AG04449 (cell line): ENCODE measurements around the gene ULK3.

Experiments
- CTCF ChIA-PET: fragments of 350-600 bp; formaldehyde crosslinking; extraction: SDS; loops from one replicate; lab custom pipeline; 2021; ENCODE audit warnings: antibody characterized with exemption; lab: Yijun Ruan, JAX
- POLR2A ChIA-PET: fragments of 400-600, 350-600 bp; formaldehyde crosslinking; extraction: SDS; loops from one replicate; lab custom pipeline; 2020; ENCODE audit warnings: antibody characterized with exemption, inconsistent platforms; lab: Yijun Ruan, JAX
- DNase-seq: peaks from one replicate; pipeline ENCODE4 v3.0.0-alpha.2; 2010; ENCODE audit warnings: low read depth, low spot score
- H3K4me3 ChIP-seq: 2 replicates; pipeline ENCODE4 v1.5.1; 2011; ENCODE audit warnings: low read depth, mild to moderate bottlenecking, control low read depth, low read length
- TF ChIP-seq, protein P1 (sequence below): IDR thresholded peaks from one replicate; pipeline ENCODE4 v1.5.1; 2011; ENCODE audit warnings: mild to moderate bottlenecking, moderate library complexity, low read length, control low read depth, inconsistent platforms; ENCODE audit not compliant: insufficient read depth; ENCODE audit errors: missing control alignments

Gene ULK3

DNA sequence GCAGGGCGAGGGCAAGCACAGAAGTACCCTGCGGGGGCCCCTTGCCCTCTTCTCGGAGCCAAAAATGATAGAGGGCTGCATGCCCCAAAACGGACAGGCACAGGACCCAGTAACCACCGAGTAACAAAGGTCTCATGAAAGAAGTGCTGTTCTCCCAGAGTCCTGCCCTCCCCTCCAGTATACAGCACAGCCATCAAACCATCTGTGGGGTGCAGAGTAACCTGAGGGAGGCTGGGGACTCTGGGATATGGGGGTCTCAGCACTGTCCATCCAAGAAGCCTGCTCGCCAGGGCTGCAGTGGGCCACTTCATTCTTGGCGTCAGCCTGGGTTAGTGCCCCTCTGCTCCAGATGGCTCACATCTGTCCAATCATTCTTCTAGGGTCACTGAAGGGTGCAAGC is 6.1 kb downstream of the ULK3 start:
- H3K4me3 ChIP-seq: no peak overlapping the region
- POLR2A ChIA-PET: no interaction called here
- CTCF ChIA-PET: interaction anchor here (1.1 to 4.8 kb wide), 12 partner anchors 11 to 203 kb away, joined by 3 to 53 read pairs (median 5); partner anchors contain the start of genes CPLX3 and FAM219B
- DNase-seq: no peak
- TF ChIP-seq, protein P1, sequence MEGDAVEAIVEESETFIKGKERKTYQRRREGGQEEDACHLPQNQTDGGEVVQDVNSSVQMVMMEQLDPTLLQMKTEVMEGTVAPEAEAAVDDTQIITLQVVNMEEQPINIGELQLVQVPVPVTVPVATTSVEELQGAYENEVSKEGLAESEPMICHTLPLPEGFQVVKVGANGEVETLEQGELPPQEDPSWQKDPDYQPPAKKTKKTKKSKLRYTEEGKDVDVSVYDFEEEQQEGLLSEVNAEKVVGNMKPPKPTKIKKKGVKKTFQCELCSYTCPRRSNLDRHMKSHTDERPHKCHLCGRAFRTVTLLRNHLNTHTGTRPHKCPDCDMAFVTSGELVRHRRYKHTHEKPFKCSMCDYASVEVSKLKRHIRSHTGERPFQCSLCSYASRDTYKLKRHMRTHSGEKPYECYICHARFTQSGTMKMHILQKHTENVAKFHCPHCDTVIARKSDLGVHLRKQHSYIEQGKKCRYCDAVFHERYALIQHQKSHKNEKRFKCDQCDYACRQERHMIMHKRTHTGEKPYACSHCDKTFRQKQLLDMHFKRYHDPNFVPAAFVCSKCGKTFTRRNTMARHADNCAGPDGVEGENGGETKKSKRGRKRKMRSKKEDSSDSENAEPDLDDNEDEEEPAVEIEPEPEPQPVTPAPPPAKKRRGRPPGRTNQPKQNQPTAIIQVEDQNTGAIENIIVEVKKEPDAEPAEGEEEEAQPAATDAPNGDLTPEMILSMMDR: no peak

DNA sequence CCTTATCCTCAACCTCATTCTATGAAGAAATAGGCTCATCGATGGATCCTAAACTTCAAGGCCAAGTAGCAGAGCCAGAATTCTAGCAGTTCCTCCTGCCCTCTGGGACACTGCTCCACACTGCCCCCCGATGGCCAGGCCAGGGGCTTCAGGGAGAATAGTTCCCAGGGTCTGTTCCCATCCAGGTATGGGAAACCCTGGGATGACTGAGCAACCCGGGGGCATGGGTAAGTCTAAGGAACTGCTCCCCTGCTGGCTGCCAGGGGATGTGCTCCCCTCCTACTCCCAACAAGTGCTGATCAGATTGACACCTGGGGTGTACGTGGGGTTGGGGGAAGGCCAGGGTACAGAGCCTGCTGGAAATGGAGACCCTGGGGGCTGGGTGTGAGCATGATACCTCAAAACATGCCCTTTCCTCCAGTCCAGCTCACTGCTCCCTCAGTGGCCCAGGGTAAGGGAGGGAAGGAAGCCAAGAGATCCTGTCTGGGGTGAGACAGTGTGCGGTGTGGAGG is 7.6 kb downstream of the ULK3 start:
- no peak for DNase-seq
- ChIA-PET POLR2A (no interaction called here), CTCF (interaction anchor here (0.7 to 4.8 kb wide), 14 partner anchors 9 to 201 kb away, joined by 3 to 53 read pairs (median 4); partner anchors contain the start of gene CPLX3)
- TF ChIP-seq, protein P1: peak; percentile 83
- no peak overlapping the region for H3K4me3 ChIP-seq

DNA sequence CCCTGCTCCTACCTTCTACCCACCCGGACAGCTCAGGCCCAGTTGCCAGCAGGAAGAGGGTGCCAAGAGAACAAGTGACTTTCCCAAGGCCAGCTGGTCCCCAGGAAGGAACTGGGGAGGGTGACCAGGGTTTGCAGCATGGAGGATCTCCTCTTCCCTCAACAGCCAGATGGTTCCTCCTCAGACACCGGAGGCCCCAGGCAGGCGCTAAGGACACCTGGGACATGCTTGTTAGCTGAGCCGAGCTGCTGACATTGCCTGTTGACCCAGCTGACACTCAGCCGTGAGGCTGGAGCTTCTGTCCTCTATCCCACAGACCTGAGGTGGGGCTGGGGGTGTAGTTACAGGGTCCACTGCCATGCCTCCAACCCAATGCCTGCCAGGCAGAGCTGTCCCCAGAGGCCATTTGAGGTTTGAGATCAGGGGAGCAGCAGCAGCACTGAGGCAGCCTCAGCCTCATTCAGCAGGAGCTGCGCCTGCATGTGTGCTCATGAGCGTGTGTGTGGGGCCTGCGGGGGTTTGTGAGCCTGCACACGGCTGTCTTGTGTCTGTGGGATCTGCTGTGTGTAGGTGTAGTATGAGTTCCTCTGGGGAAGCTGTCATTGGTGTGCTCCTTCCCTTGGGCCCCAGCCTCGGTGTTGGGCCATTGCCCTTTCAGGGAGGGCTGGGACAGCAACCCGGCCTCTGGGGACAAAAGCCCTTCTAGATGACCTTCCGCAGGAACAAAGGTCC is 9.4 kb downstream of the ULK3 start:
- ChIA-PET CTCF (interaction anchor here (0.9 to 6.2 kb wide), 7 partner anchors 9 to 68 kb away, joined by 3 to 28 read pairs (median 4); partner anchors contain the start of gene ULK3), POLR2A (no interaction called here)
- no peak for DNase-seq
- H3K4me3 ChIP-seq: no peak overlapping the region
- TF ChIP-seq, protein P1: no peak

DNA sequence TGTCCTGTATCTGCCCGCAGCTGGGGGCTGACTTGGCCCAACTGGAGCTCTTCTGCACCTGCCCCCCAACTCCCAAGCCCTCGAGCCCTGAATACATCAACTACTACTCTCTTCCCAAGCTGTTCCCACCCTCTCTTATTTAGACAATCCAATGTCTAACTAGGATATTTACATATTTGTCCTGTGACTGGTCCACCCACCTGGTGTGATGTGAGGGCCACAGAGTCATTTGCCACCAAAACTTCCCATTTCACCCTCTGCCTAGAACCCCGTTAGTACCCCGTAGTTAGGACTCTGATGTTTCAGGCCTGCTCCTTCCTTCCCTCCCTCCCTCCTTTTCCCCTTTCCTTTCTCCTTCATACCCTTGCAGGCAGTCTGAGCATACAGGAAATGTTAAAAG is 10.1 kb downstream of the ULK3 start:
- CTCF ChIA-PET: interaction anchor here (1.0 to 7.9 kb wide), 6 partner anchors 8 to 69 kb away, joined by 3 to 43 read pairs (median 10); partner anchors contain the start of gene ULK3
- TF ChIP-seq, protein P1: no peak
- H3K4me3 ChIP-seq: no peak overlapping the region
- POLR2A ChIA-PET: no interaction called here
- DNase-seq: no peak

DNA sequence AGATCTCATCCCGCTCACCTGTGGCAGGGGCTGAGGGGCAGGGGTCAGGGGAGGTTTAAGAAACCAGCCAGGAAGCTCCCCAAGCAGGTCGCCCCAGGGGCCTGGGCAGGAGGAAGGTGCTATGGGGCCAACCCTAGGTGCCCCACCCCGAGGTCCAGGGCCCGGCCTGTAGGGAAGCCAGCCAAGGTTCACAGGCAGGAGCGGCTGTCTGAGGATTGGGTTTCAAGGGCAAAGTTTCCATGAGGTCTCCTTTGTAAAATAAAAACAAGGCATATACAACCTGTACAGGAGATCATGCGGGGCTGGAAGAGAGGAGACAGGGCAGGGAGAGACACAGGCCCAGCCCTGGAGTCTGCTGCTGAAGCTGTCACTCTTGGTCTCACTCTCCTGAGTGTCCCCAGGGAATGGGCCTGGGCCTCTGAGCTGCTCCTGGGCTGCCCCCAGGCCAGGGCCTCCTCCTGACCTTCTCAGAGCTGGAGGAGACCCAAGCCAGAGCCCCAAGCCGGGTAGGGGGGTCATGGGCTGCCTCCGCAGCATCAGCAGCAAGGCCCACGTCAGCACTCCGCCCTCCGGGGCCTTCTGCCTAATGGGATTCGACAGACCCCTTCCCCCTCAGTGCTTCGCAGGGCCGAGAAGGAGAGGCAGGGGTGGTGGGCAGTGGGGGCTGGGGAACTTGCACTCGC is 11.0 kb downstream of the ULK3 start:
- TF ChIP-seq, protein P1: no peak
- no peak overlapping the region for H3K4me3 ChIP-seq
- ChIA-PET CTCF (interaction anchor here (1.1 to 7.9 kb wide), 6 partner anchors 9 to 62 kb away, joined by 3 to 53 read pairs (median 22); partner anchors contain the start of gene ULK3), POLR2A (no interaction called here)
- no peak for DNase-seq

DNA sequence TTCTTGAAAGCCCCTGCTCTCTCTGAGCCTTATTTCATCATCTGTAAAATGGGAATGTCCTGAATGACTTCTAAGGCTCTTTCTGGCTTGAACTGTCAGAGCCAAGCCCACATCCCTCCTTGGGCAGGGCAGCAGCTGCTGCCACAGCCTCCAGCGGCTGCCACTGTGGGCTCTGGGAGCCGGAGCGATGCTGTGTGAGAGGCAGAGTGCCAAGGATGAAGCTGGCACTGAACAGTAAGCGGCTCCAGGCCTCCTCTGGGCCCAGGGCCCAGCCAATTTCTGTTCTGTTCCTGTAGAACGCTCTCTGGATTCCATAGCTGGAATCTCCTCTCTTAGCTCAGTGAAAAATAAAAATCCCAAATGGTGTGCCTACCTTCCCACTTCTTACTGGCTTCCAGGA is 12.1 kb downstream of the ULK3 start:
- H3K4me3 ChIP-seq: no peak overlapping the region
- ChIA-PET POLR2A (interaction anchor here (0.5 kb wide), 1 partner anchor 52 kb away, joined by 3 read pairs; no protein-coding TSS in a partner anchor), CTCF (interaction anchor here (1.1 to 7.9 kb wide), 6 partner anchors 10 to 199 kb away, joined by 3 to 53 read pairs (median 16); partner anchors contain the start of gene ULK3)
- TF ChIP-seq, protein P1: no peak
- DNase-seq: no peak
